HS-5 (cell line): Measurements from ENCODE around the gene MRAP.

ENCODE experiments used
- DNase-seq: peaks from one replicate; pipeline ENCODE4 v3.0.0-alpha.2; 2012; ENCODE audit warnings: low read depth

Gene MRAP

GRCh38 chr21:32322676-32323075, 24.0 kb downstream of the MRAP start:
- no peak for DNase-seq

- no peak for DNase-seq
Observed at GRCh38 chr21:32325706-32326105, 27.1 kb downstream of the MRAP start.

- DNase-seq, result no peak
Observed at GRCh38 chr21:32328595-32328994, 29.9 kb downstream of the MRAP start.

GRCh38 chr21:32329331-32329730, 30.7 kb downstream of the MRAP start:
- DNase-seq, result no peak

GRCh38 chr21:32329776-32330175, 31.1 kb downstream of the MRAP start:
- DNase-seq, result peak; percentile 24

- no peak for DNase-seq
Observed at GRCh38 chr21:32330784-32331311, 32.2 kb downstream of the MRAP start.

- DNase-seq, result no peak
Observed at GRCh38 chr21:32331444-32332305, 33.0 kb downstream of the MRAP start.

GRCh38 chr21:32332463-32332951, 33.9 kb downstream of the MRAP start:
- no peak for DNase-seq

- no peak for DNase-seq
Observed at GRCh38 chr21:32333953-32334673, 35.5 kb downstream of the MRAP start.

- DNase-seq, result no peak
Observed at GRCh38 chr21:32334980-32335531, 36.4 kb downstream of the MRAP start.

- DNase-seq, result no peak
Observed at GRCh38 chr21:32335601-32336575, 37.2 kb downstream of the MRAP start.

GRCh38 chr21:32336711-32337110, 38.1 kb downstream of the MRAP start:
- DNase-seq, result no peak

GRCh38 chr21:32337206-32337605, 38.6 kb downstream of the MRAP start:
- DNase-seq, result no peak

GRCh38 chr21:32338209-32338921, 39.7 kb downstream of the MRAP start:
- no peak for DNase-seq

- no peak for DNase-seq
Observed at GRCh38 chr21:32340863-32341848, 42.5 kb downstream of the MRAP start.

- no peak for DNase-seq
Observed at GRCh38 chr21:32346951-32347350, 48.3 kb downstream of the MRAP start.

GRCh38 chr21:32347351-32347750, 48.7 kb downstream of the MRAP start:
- no peak for DNase-seq

- no peak for DNase-seq
Observed at GRCh38 chr21:32347977-32348376, 49.3 kb downstream of the MRAP start.

- DNase-seq, result no peak
Observed at GRCh38 chr21:32348604-32349332, 50.1 kb downstream of the MRAP start.
